Loucy (cell line): ENCODE results near the gene BEGAIN.

Source experiments
- H2AFZ ChIP-seq: fragments of 200-600 bp; sonication (generic); 2 replicates; pipeline ENCODE4 v1.6.0; 2016; ENCODE audit warnings: antibody characterized with exemption, mild to moderate bottlenecking, low read length, moderate library complexity
- H3F3A ChIP-seq: fragments of 200-600 bp; 2 replicates; pipeline ENCODE4 v1.6.0; 2016; ENCODE audit warnings: antibody characterized with exemption, low read depth, mild to moderate bottlenecking
- H3K27me3 ChIP-seq: fragments of 200-600 bp; sonication (generic); 2 replicates; pipeline ENCODE4 v1.6.1; 2014; ENCODE audit warnings: low read length, mild to moderate bottlenecking; ENCODE audit not compliant: insufficient read depth, poor library complexity, severe bottlenecking
- H3K36me3 ChIP-seq: fragments of 200-600 bp; sonication (generic); 2 replicates; pipeline ENCODE4 v1.6.1; 2016; ENCODE audit warnings: low read length; ENCODE audit not compliant: insufficient read depth
- H3K4me1 ChIP-seq: fragments of 200-600 bp; sonication (generic); 2 replicates; pipeline ENCODE4 v1.5.1; 2014; ENCODE audit warnings: low read length, mild to moderate bottlenecking; ENCODE audit not compliant: insufficient read depth, poor library complexity, severe bottlenecking
- H3K4me2 ChIP-seq: fragments of 200-600 bp; sonication (generic); 2 replicates; pipeline ENCODE4 v1.6.0; 2014; ENCODE audit warnings: antibody characterized with exemption, low read length, low read depth, mild to moderate bottlenecking; ENCODE audit not compliant: poor library complexity, severe bottlenecking
- H3K4me3 ChIP-seq: fragments of 200-600 bp; sonication (generic); 2 replicates; pipeline ENCODE4 v1.5.1; 2014; ENCODE audit warnings: low read length, mild to moderate bottlenecking, mixed read lengths; ENCODE audit not compliant: poor library complexity, severe bottlenecking
- H3K79me2 ChIP-seq: fragments of 200-600 bp; sonication (generic); 2 replicates; pipeline ENCODE4 v1.6.1; 2014; ENCODE audit warnings: low read length; ENCODE audit not compliant: insufficient read depth
- H3K9ac ChIP-seq: fragments of 200-600 bp; sonication (generic); 2 replicates; pipeline ENCODE4 v1.6.0; 2014; ENCODE audit warnings: mild to moderate bottlenecking, low read depth, low read length, moderate library complexity; ENCODE audit not compliant: poor library complexity, severe bottlenecking
- H3K9me2 ChIP-seq: fragments of 200-600 bp; sonication (generic); replicated peaks from 2 replicates; pipeline ENCODE4 v1.6.1; 2016; ENCODE audit warnings: low read depth, low read length, mixed read lengths
- H3K9me3 ChIP-seq: fragments of 200-600 bp; sonication (generic); 2 replicates; pipeline ENCODE4 v1.6.1; 2014; ENCODE audit warnings: mild to moderate bottlenecking, antibody characterized with exemption, low read length, low read depth; ENCODE audit not compliant: insufficient read depth
- H4K20me1 ChIP-seq: fragments of 200-600 bp; sonication (generic); 2 replicates; pipeline ENCODE4 v1.6.0; 2014; ENCODE audit warnings: antibody characterized with exemption, low read length, mild to moderate bottlenecking; ENCODE audit not compliant: insufficient read depth, poor library complexity, severe bottlenecking
- CTCF ChIP-seq: fragments of 200-600 bp; sonication (generic); conservative IDR thresholded peaks from 2 replicates; pipeline ENCODE4 v1.5.1; 2014; ENCODE audit warnings: mild to moderate bottlenecking, antibody characterized with exemption, low read length
- EZH2phosphoT487 ChIP-seq: fragments of 200-600 bp; IDR thresholded peaks from 2 replicates; pipeline ENCODE4 v1.6.1; 2018; ENCODE audit warnings: antibody characterized with exemption, mild to moderate bottlenecking, moderate library complexity, borderline replicate concordance

The BEGAIN gene

DNA sequence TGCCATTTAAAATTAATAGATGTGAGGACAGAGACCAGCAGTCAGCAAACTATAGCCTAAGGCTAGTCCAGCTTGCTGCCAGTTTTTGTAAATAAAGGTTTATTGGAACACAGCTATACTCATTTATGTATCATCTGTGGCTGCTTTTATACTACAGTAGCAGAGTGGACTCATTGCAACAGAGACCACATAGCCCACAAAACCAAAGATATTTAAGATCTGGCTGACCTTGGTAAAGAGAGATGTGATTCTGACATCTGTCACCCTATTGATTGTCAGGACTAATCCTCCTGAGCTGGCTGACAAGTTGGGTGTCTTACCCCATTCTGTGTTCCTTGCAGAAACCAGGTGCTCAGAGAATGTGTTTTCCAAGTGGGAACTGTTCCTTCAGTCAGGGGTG lies 99.9 kb downstream of the BEGAIN start:
- H3K9me2 ChIP-seq = no peaks in the 10 kb centered on the region
- peaks cover 11% of the 10 kb centered on the region for H3K4me1 ChIP-seq
- no peaks in the 10 kb centered on the region for H3K9me3 ChIP-seq
- H2AFZ ChIP-seq = no peak overlapping the region
- H3K27me3 ChIP-seq = no peaks in the 10 kb centered on the region
- no peaks in the 10 kb centered on the region for H4K20me1 ChIP-seq
- no peaks in the 10 kb centered on the region for H3F3A ChIP-seq
- H3K4me2 ChIP-seq = no peak overlapping the region
- TF ChIP-seq CTCF (no peak), EZH2phosphoT487 (no peak)
- no peak overlapping the region for H3K4me3 ChIP-seq
- H3K9ac ChIP-seq = no peak overlapping the region
- no peaks in the 10 kb centered on the region for H3K36me3 ChIP-seq
- no peaks in the 10 kb centered on the region for H3K79me2 ChIP-seq
